Suprapubic skin (tissue), 3 donors: ENCODE data around the gene SPATA6.

ENCODE experiments used
- EP300 ChIP-seq: sonication (generic); formaldehyde crosslinking; IDR thresholded peaks from one replicate; pipeline ENCODE4 v1.6.1; 2017; ENCODE audit warnings: antibody characterized with exemption
- POLR2A ChIP-seq, 2 donors: fragments of 450-650 bp; IDR thresholded peaks; one replicate each; pipeline ENCODE4 v1.6.1; 2017; ENCODE audit warnings: antibody characterized with exemption in 2 of 2, mild to moderate bottlenecking in 2 of 2, moderate library complexity in 2 of 2
- TF ChIP-seq, protein P1 (sequence below), 2 donors: fragments of 200-600 bp in 1 of 2; fragments of 450-650 bp in 1 of 2; sonication (generic) in 1 of 2; IDR thresholded peaks; one replicate each; pipeline ENCODE4 v1.5.1; 2016 to 2019; ENCODE audit warnings: antibody characterized with exemption in 2 of 2, mild to moderate bottlenecking in 1 of 2, moderate library complexity in 1 of 2

DNA sequence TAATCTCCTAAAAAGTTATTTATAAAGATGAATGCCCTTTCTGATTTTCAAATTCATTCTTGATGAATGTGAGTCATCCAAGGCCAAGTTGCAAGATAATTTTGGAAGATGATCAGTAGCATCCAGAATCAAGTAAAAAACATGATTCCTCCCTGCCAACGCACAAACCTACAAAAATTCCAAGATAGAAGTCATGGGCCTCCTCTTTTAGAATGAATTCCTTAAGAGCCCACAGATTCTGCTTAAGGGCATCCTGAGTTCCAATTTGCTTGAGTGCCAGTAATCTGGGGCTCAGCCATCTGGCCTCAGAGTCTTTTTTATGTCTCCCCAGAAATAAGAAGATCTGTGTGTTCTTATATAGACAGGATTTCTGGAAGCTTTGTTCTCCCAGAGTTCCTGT lies 23.2 kb upstream of the SPATA6 start:
- TF ChIP-seq EP300 = no peak
- TF ChIP-seq POLR2A (IDR thresholded peaks at IDR 0.05) = no peak
- TF ChIP-seq, protein P1, sequence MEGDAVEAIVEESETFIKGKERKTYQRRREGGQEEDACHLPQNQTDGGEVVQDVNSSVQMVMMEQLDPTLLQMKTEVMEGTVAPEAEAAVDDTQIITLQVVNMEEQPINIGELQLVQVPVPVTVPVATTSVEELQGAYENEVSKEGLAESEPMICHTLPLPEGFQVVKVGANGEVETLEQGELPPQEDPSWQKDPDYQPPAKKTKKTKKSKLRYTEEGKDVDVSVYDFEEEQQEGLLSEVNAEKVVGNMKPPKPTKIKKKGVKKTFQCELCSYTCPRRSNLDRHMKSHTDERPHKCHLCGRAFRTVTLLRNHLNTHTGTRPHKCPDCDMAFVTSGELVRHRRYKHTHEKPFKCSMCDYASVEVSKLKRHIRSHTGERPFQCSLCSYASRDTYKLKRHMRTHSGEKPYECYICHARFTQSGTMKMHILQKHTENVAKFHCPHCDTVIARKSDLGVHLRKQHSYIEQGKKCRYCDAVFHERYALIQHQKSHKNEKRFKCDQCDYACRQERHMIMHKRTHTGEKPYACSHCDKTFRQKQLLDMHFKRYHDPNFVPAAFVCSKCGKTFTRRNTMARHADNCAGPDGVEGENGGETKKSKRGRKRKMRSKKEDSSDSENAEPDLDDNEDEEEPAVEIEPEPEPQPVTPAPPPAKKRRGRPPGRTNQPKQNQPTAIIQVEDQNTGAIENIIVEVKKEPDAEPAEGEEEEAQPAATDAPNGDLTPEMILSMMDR (IDR thresholded peaks at IDR 0.05) = no peak
